Large intestine (tissue), 3 donors: ENCODE measurements around the gene SCYL1. TPM values are rescaled to one million over a fixed set of nuclear protein-coding genes. Genes with fewer than 3 reads are reported as not detected.

ENCODE experiments used
- DNase-seq, 2 donors: peaks; one replicate each; pipeline versions ENCODE4 v3.0.0 to v3.0.0-alpha.2; 2013
- H3K27ac ChIP-seq: one replicate; pipeline ENCODE4 v1.5.1; 2013; ENCODE audit warnings: low read length
- H3K27me3 ChIP-seq: 2 replicates; pipeline ENCODE4 v1.6.1; 2013; ENCODE audit warnings: low read length; ENCODE audit not compliant: control insufficient read depth, insufficient read depth
- H3K36me3 ChIP-seq: 2 replicates; pipeline ENCODE4 v1.6.1; 2013; ENCODE audit warnings: low read length; ENCODE audit not compliant: control insufficient read depth, insufficient read depth
- H3K4me1 ChIP-seq: one replicate; pipeline ENCODE4 v1.6.1; 2013; ENCODE audit warnings: low read length; ENCODE audit not compliant: control insufficient read depth, insufficient read depth
- H3K4me3 ChIP-seq: one replicate; pipeline ENCODE4 v1.5.1; 2013; ENCODE audit warnings: low read length
- H3K9me3 ChIP-seq: one replicate; pipeline ENCODE4 v1.6.1; 2013; ENCODE audit warnings: mild to moderate bottlenecking, low read depth, low read length, moderate library complexity; ENCODE audit not compliant: control insufficient read depth
- WGBS: methylation state at CpG from one replicate; pipeline ENCODE4 v1.1.5; 2013; ENCODE audit warnings: low lambda C conversion rate; ENCODE audit not compliant: insufficient coverage; 5-methylcytosine and 5-hydroxymethylcytosine counted together
- polyA plus RNA-seq: library from polyadenylated mRNA; unstranded; fragments of 120-200 nt; gene quantifications from one replicate; pipeline ENCODE4 v1.2.1, GENCODE V29; 2013

The SCYL1 gene
- polyA plus RNA-seq, 1 donor = 50.7 TPM

DNA sequence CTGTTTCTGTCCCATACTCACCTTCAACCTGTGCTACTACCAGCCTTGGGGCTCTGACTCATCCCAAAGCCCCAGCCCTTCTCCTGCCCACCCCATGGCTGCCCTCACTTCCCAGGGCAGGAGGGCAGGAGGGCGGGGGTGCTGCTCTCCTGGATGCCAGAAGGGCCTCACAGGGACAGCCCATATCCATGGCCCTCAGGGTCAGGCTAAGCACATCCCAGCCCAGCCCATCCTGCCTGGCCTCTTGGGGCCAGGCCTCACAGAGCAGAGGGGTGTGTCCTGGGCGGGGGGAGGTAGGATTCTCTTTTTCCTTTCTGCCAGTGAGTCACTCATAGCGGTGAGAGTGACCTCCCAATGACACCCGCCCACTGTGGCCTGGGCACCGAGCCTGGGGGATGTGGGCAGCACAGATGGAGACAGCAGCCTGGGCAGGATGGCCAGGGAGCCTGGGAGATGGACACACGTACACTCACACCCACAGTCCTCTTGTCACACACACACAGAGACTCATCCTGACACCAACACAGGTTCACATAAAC lies 30.9 kb downstream of the SCYL1 start:
- peak; percentile 89 for DNase-seq
- no CpG with 5 or more reads among the region's 6 CpGs for WGBS

GRCh38 chr11:65556470-65557279 lies 31.8 kb downstream of the SCYL1 start:
- peak overlapping the region; percentile 57 for H3K4me3 ChIP-seq
- DNase-seq = no peak
- H3K4me1 ChIP-seq = peaks cover 67% of the 10 kb centered on the region
- WGBS = no CpG with 5 or more reads among the region's 12 CpGs
- no peaks in the 10 kb centered on the region for H3K27me3 ChIP-seq
- H3K36me3 ChIP-seq = peaks cover 3% of the 10 kb centered on the region
- H3K27ac ChIP-seq = peak overlapping the region; percentile 84
- no peaks in the 10 kb centered on the region for H3K9me3 ChIP-seq

More for the DNA sequence above, 30.9 kb downstream of the SCYL1 start:
- H3K36me3 ChIP-seq = peaks cover 3% of the 10 kb centered on the region
- peak overlapping the region; percentile 61 for H3K27ac ChIP-seq
- H3K9me3 ChIP-seq = no peaks in the 10 kb centered on the region
- H3K4me1 ChIP-seq = peaks cover 69% of the 10 kb centered on the region
- no peak overlapping the region for H3K4me3 ChIP-seq
- H3K27me3 ChIP-seq = no peaks in the 10 kb centered on the region

GRCh38 chr11:65557280-65558001 lies 32.6 kb downstream of the SCYL1 start:
- Histone ChIP-seq H3K4me1 (peaks cover 59% of the 10 kb centered on the region), H3K9me3 (no peaks in the 10 kb centered on the region), H3K36me3 (no peaks in the 10 kb centered on the region), H3K4me3 (peak overlapping the region; percentile 57), H3K27ac (peak overlapping the region; percentile 84), H3K27me3 (no peaks in the 10 kb centered on the region)
- WGBS = no CpG with 5 or more reads among the region's 47 CpGs
- peak in 1 of 2 donors; percentile 83 for DNase-seq

DNA sequence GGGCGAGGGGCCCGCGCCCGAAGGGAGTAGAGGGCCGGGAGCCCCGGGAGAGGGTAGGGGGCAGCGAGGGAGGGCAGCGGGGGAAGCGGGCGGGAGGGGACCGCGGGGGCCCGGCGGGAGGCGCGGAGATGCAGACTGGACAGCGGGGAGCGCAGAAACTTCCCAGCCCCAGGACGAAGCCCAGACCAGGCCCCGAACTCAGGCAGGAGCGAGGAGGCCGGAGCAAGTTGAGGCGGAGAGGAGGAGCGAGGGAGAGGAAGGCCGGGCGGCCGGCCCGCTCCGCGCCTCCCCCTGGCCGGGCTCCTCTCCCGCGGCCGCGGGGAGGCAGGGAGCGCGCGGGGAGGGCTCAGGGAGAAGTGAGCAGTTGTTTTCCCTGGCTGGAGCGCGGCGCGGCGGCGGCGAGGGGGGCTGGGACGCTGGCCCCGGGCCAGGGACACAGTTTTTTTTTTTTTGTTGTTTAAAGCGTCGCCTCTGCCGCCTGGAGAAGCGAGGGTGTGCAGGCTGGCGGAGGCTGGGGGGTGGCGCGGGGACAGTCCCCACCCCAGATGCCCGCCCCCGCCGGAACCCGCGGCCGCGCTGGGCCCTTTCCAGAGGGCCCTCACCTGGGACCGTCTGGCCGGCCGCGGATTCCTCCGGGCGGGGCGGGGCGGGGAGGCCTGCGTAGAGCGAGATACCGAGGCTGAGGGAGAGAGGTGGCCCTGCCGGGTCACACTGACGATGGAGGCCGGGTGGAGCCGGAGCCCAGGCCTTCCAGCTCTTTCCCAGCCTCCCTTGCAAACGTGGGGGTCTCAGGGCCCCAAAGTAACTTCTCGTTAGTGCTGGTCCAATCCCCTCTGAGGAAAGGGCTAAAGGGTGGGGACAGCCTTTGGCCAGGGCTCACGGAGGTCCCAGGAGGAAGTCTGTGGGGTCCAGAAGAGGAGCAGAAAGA lies 33.4 kb downstream of the SCYL1 start, which contains the start of gene LTBP3:
Gene LTBP3, minus strand, starts transcription at position 358 of the 928 bp plus-strand sequence. CDS start 400 bp downstream, outside the sequence.
- H3K4me3 ChIP-seq = peak within 1 kb of the TSS; percentile 57
- peak in 1 of 2 donors; percentile 79 for DNase-seq
- H3K27ac ChIP-seq = peak within 1 kb of the TSS; percentile 84
- WGBS = no CpG with 5 or more reads among the region's 79 CpGs
- peaks cover 53% of the 10 kb centered on the region for H3K4me1 ChIP-seq
- H3K9me3 ChIP-seq = no peaks in the 10 kb centered on the region
- H3K27me3 ChIP-seq = no peaks in the 10 kb centered on the region
- no peaks in the 10 kb centered on the region for H3K36me3 ChIP-seq

DNA sequence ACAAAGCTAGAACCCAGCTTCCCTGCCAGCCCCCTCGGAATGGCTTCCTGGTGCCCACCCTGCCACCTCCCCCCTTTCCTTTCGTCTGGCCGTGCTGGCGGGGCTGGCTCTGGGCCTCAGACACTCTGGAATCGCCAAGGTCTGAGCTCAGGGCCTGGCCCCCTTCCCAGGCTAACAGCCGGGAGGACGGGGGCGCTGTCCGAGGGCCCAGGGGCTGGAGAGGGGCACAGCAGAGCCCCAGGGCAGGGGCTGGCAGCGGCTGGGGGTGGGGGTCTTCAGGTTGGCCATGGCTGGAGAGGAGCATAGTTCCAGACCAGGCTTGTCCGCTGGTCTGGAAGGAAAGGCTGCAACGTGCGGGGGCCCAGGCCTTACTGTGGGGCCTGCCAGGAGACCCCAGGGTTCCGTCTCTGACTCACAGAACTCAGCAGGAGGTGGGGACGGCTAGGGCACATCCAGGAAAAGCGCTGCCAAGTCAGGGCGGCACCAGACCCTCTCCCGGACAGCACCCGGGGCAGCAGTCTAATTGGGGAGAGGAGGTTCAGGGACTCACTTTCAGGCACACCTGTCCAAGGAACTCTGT lies 34.1 kb downstream of the SCYL1 start:
- Histone ChIP-seq H3K4me3 (peak overlapping the region; percentile 46), H3K9me3 (no peaks in the 10 kb centered on the region), H3K27me3 (no peaks in the 10 kb centered on the region), H3K36me3 (no peaks in the 10 kb centered on the region), H3K4me1 (peaks cover 51% of the 10 kb centered on the region), H3K27ac (peak overlapping the region; percentile 66)
- WGBS = no CpG with 5 or more reads among the region's 19 CpGs
- DNase-seq = no peak

DNA sequence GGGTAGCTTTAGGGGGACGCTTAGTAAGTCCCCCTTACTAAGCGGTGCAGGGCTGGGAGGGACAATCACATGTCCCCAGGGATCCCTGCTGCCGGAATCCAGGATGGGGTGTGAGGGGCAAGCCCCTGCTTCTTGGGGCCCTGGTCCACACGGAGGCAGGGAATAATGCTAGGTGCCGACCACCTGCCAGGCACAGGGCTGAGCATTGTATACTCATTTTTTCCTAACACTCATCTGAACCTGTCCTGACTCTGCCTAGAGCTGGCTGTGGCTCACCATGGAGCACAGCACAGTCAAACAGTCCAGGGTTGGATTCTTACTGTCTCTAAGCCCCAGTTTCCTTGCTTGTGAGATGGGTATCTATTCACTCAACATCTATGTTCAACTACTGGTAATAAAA lies 34.7 kb downstream of the SCYL1 start:
- H3K4me1 ChIP-seq = peaks cover 50% of the 10 kb centered on the region
- H3K27ac ChIP-seq = peak overlapping the region; percentile 66
- no peak overlapping the region for H3K4me3 ChIP-seq
- H3K9me3 ChIP-seq = no peaks in the 10 kb centered on the region
- no peak for DNase-seq
- no peaks in the 10 kb centered on the region for H3K36me3 ChIP-seq
- WGBS = no CpG with 5 or more reads among the region's 5 CpGs
- no peaks in the 10 kb centered on the region for H3K27me3 ChIP-seq

- Histone ChIP-seq H3K27me3 (no peaks in the 10 kb centered on the region), H3K36me3 (no peaks in the 10 kb centered on the region), H3K4me3 (no peak overlapping the region), H3K27ac (peak overlapping the region; percentile 4), H3K4me1 (peaks cover 47% of the 10 kb centered on the region), H3K9me3 (no peaks in the 10 kb centered on the region)
- no CpG with 5 or more reads among the region's 5 CpGs for WGBS
- peak in 1 of 2 donors; percentile 42 for DNase-seq
These were observed 35.2 kb downstream of the SCYL1 start for GRCh38 chr11:65559951-65560537.

DNA sequence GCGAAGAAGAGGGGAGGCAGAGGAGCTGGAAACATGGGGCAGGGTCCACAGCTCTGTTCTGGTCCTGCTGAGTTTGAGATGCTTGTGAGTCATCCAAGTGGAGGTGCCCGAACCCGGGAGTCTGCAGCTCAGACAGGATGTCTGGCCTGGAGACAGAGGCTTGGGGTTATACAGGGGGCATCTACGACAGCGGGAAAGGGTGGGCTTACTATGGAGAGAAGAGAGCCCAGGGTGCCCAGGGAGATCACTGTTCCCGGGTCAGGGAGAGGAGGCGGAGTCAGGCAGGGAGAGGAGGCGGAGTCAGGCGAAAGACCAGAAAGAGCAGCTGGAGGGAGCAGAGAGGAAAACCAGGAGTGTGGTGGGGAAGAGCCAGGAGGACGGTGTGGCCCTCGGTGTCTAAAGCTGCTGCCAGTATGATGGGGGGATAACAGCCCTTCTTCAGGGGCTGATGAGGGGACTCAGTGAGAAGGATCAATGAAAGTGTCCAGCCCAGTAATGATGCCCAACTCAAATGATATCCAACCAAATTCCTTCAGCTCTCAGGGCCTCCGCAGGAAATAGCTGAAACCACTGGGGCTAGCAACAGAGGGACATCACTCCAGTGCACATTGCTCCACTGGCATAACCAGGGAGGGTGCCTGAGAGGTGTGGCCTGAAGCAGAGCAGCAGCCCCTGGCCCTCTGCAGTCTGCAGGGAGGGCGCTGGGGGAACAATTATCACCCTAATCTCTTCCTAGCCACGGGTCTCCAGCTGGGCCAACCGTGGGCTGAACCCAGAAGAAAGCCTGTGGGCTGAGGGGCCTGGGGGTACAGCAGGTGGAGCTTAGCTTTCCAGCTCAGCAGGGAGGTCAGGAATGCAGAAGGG lies 35.9 kb downstream of the SCYL1 start:
- H3K36me3 ChIP-seq = no peaks in the 10 kb centered on the region
- peaks cover 40% of the 10 kb centered on the region for H3K4me1 ChIP-seq
- H3K4me3 ChIP-seq = no peak overlapping the region
- WGBS = no CpG with 5 or more reads among the region's 15 CpGs
- no peaks in the 10 kb centered on the region for H3K9me3 ChIP-seq
- DNase-seq = peak in 1 of 2 donors; percentile 41
- H3K27me3 ChIP-seq = no peaks in the 10 kb centered on the region
- H3K27ac ChIP-seq = peak overlapping the region; percentile 4

DNA sequence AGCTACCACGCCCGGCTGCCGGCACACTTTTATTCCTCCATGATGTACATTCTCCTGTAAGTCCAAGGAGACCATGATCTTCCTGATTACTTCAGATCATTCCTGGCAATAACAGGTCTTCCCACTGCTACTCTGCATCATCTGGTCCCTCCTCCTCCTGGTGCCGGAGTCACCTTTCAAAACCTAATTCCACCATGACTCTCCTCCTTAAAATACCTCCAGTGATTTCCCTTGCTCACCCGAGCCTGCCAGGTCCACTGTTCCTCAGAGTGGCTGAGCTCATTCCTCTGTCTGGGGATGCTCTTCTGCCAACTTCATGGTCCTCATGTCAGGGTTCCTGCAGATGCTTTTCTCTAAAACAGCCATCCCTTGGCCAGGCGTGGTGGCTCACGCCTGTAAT lies 37.1 kb downstream of the SCYL1 start:
- Histone ChIP-seq H3K27me3 (no peaks in the 10 kb centered on the region), H3K36me3 (peaks cover 2% of the 10 kb centered on the region), H3K4me1 (peaks cover 29% of the 10 kb centered on the region), H3K27ac (no peak overlapping the region), H3K4me3 (no peak overlapping the region), H3K9me3 (no peaks in the 10 kb centered on the region)
- DNase-seq = no peak
- no CpG with 5 or more reads among the region's 7 CpGs for WGBS
